Measurements from ENCODE around the gene TMEM259. TPM values are rescaled to one million over a fixed set of nuclear protein-coding genes. Genes with fewer than 3 reads are reported as not detected.

TMEM259 gene
- total RNA-seq, 1 donor from 2014 or later = 257 TPM

DNA sequence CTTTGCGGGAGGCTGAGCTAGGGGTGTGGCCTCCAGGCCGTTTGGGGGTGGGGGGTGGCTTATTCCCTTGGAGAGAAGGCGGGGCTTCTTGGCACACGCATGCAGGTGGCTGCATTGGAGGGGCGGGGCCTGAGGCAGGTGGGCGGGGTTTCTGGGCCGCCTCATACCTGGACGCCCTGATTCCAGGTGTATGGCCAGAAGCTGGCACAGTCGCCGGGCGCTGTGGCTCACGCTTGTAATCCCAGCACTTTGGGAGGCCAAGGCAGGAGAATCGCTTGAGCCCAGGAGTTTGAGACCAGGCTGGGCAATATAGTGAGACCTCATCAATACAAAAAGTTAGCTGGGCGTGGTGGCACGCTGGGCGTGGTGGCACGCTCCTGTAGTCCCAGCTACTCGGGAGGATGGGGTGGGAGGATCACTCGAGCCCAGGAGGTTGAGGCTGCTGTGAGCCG, 26.8 kb upstream of the TMEM259 start:
- Mint-ChIP-seq H3K4me1 (peaks cover 10% of the 10 kb centered on the region), H3K9me3 (no peaks in the 10 kb centered on the region), H3K27ac (no peak overlapping the region), H3K4me3 (no peak overlapping the region), H3K36me3 (ENCODE audit: low read depth) (peaks cover 36% of the 10 kb centered on the region), H3K27me3 (no peaks in the 10 kb centered on the region)
- ChIA-PET POLR2A (interaction anchor here (0.6 to 2.4 kb wide), 8 partner anchors 8 to 141 kb away, joined by 3 to 11 read pairs (median 4); partner anchors contain the start of genes ABCA7 and RNU6-2), CTCF (interaction anchor here (1.3 to 1.5 kb wide), 2 partner anchors 10 to 19 kb away, joined by 3 to 4 read pairs; partner anchors contain the start of gene ARHGAP45)
- intact Hi-C loops (cut with micrococcal nuclease) = no loop called here
- no peak for ATAC-seq (ENCODE audit: low read depth)
- TF ChIP-seq, protein P1, sequence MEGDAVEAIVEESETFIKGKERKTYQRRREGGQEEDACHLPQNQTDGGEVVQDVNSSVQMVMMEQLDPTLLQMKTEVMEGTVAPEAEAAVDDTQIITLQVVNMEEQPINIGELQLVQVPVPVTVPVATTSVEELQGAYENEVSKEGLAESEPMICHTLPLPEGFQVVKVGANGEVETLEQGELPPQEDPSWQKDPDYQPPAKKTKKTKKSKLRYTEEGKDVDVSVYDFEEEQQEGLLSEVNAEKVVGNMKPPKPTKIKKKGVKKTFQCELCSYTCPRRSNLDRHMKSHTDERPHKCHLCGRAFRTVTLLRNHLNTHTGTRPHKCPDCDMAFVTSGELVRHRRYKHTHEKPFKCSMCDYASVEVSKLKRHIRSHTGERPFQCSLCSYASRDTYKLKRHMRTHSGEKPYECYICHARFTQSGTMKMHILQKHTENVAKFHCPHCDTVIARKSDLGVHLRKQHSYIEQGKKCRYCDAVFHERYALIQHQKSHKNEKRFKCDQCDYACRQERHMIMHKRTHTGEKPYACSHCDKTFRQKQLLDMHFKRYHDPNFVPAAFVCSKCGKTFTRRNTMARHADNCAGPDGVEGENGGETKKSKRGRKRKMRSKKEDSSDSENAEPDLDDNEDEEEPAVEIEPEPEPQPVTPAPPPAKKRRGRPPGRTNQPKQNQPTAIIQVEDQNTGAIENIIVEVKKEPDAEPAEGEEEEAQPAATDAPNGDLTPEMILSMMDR (IDR thresholded peaks at IDR 0.05) = no peak
- no peak for DNase-seq

- no peak for DNase-seq
- TF ChIP-seq, protein P1 (IDR thresholded peaks at IDR 0.05) = no peak
- peaks cover 13% of the 10 kb centered on the region for H3K4me1 Mint-ChIP-seq
- no peak overlapping the region for H3K27ac Mint-ChIP-seq
- no peaks in the 10 kb centered on the region for H3K27me3 Mint-ChIP-seq
- ChIA-PET CTCF (interaction anchor here (1.3 to 1.5 kb wide), 2 partner anchors 11 to 20 kb away, joined by 3 to 4 read pairs; partner anchors contain the start of gene ARHGAP45), POLR2A (interaction anchor here (0.8 to 2.4 kb wide), 4 partner anchors 8 to 38 kb away, joined by 3 to 11 read pairs (median 3); partner anchors contain the start of gene ABCA7)
- H3K4me3 Mint-ChIP-seq = no peak overlapping the region
- H3K36me3 Mint-ChIP-seq (ENCODE audit: low read depth) = peaks cover 39% of the 10 kb centered on the region
- intact Hi-C loops (cut with micrococcal nuclease) = no loop called here
- no peaks in the 10 kb centered on the region for H3K9me3 Mint-ChIP-seq
- peak; percentile 16 for ATAC-seq (ENCODE audit: low read depth)
Measured at GRCh38 chr19:1046836-1047695, 26.1 kb upstream of the TMEM259 start.

DNA sequence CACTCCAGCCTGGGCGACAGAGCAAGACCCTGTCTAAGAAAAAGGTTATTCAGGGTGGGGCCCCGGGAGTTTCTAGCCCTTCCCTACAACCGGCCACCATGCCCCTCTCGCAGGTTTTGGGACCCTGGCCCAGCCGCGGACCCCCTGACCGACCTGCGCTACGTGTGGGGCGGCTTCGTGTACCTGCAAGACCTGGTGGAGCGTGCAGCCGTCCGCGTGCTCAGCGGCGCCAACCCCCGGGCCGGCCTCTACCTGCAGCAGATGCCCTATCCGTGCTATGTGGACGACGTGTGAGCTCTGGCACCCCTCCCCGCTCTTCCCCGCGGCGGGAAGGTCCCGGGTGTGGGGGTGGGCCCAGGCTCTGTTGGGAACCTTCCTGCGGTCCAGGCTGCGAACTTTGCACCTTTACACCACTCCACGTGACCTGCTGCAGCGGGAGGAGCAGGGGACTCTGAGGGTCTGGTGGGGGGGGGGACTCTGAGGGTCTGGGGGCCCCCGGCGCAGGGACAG, 25.2 kb upstream of the TMEM259 start:
- POLR2A ChIA-PET = no interaction called here
- Mint-ChIP-seq H3K9me3 (no peaks in the 10 kb centered on the region), H3K36me3 (ENCODE audit: low read depth) (peaks cover 34% of the 10 kb centered on the region), H3K27ac (no peak overlapping the region), H3K4me3 (no peak overlapping the region), H3K4me1 (peaks cover 13% of the 10 kb centered on the region), H3K27me3 (no peaks in the 10 kb centered on the region)
- intact Hi-C loops (cut with micrococcal nuclease) = no loop called here
- CTCF ChIA-PET = no interaction called here
- DNase-seq = no peak
- TF ChIP-seq, protein P1 (IDR thresholded peaks at IDR 0.05) = no peak
- no peak for ATAC-seq (ENCODE audit: low read depth)

DNA sequence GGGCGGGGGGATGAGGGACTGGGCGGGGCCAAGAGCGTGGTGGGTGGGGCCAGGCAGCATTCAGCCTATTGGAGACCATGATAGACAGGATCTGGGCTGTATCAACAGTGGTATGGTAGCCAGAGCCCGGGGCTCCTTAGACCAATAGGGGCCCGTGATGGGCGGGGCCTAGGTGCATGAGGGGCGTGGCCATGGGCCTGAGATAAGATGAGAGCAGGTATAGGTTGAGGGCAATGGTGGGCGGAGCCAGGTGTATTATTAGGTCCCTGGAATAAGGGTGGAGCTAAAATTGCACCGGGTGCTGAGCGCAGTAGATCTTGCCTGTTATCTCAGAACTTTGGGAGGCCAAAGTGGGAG, 24.3 kb upstream of the TMEM259 start:
- no peak overlapping the region for H3K27ac Mint-ChIP-seq
- intact Hi-C loops (cut with micrococcal nuclease) = no loop called here
- H3K27me3 Mint-ChIP-seq = no peaks in the 10 kb centered on the region
- TF ChIP-seq, protein P1 (IDR thresholded peaks at IDR 0.05) = no peak
- peak; percentile 45 for DNase-seq
- CTCF ChIA-PET = no interaction called here
- H3K4me3 Mint-ChIP-seq = no peak overlapping the region
- POLR2A ChIA-PET = interaction anchor here (0.6 kb wide), 1 partner anchor 32 kb away, joined by 8 read pairs; no protein-coding TSS in a partner anchor
- H3K9me3 Mint-ChIP-seq = no peaks in the 10 kb centered on the region
- peaks cover 34% of the 10 kb centered on the region for H3K36me3 Mint-ChIP-seq (ENCODE audit: low read depth)
- peak; percentile 43 for ATAC-seq (ENCODE audit: low read depth)
- H3K4me1 Mint-ChIP-seq = peaks cover 18% of the 10 kb centered on the region
